Activated gamma-delta T cell (primary cell): ENCODE results near the gene LRP10.
"Not testable (repeated sequence)": the region's sequence is repeated elsewhere in the genome, so short reads cannot be mapped to it uniquely, and the experiment has no call there.

ENCODE experiments used
- DNase-seq: peaks from one replicate; lab custom pipeline; 2025; lab: John Stamatoyannopoulos, UW

Gene LRP10

GRCh38 chr14:22843123-22843925 is 28.2 kb upstream of the LRP10 start:
- no peak for DNase-seq

GRCh38 chr14:22844221-22845102 is 27.1 kb upstream of the LRP10 start:
- no peak for DNase-seq

- DNase-seq: no peak
Observed at GRCh38 chr14:22845103-22845394, 26.5 kb upstream of the LRP10 start.

GRCh38 chr14:22845821-22846625 is 25.5 kb upstream of the LRP10 start:
- DNase-seq: no peak

GRCh38 chr14:22846811-22847307 is 24.7 kb upstream of the LRP10 start:
- no peak for DNase-seq

- no peak for DNase-seq
Observed at GRCh38 chr14:22847661-22848341, 23.7 kb upstream of the LRP10 start.

- no peak for DNase-seq
Observed at GRCh38 chr14:22848351-22849164, 23.0 kb upstream of the LRP10 start.

GRCh38 chr14:22849212-22849819 is 22.2 kb upstream of the LRP10 start:
- DNase-seq: no peak

- no peak for DNase-seq
Observed at GRCh38 chr14:22850944-22851764, 20.4 kb upstream of the LRP10 start.

- not testable (repeated sequence) for DNase-seq
Observed at GRCh38 chr14:22852178-22852577, 19.4 kb upstream of the LRP10 start.

- no peak for DNase-seq
Observed at GRCh38 chr14:22852599-22852939, 19.0 kb upstream of the LRP10 start.

GRCh38 chr14:22852940-22853767 is 18.4 kb upstream of the LRP10 start:
- DNase-seq: peak; percentile 24

- DNase-seq: not testable (repeated sequence)
Observed at GRCh38 chr14:22854296-22854695, 17.2 kb upstream of the LRP10 start.

GRCh38 chr14:22854963-22855724 is 16.4 kb upstream of the LRP10 start:
- no peak for DNase-seq

GRCh38 chr14:22856428-22856827 is 15.1 kb upstream of the LRP10 start:
- DNase-seq: no peak

GRCh38 chr14:22860377-22860776 is 11.2 kb upstream of the LRP10 start:
- DNase-seq: not testable (repeated sequence)

- DNase-seq: no peak
Observed at GRCh38 chr14:22861651-22862050, 9.9 kb upstream of the LRP10 start.

GRCh38 chr14:22864979-22865378 is 6.6 kb upstream of the LRP10 start:
- no peak for DNase-seq
